GM18870 (cell line): ENCODE results near the gene HBE1.
"Not testable (repeated sequence)": the region's sequence is repeated elsewhere in the genome, so short reads cannot be mapped to it uniquely, and the experiment has no call there.

Experiments used
- ATAC-seq: cut with Tn5 transposase; IDR thresholded peaks from one replicate; pipeline ENCODE4 v1.9.1; 2021; ENCODE audit warnings: moderate library complexity; ENCODE audit not compliant: unreplicated experiment

The HBE1 gene

DNA sequence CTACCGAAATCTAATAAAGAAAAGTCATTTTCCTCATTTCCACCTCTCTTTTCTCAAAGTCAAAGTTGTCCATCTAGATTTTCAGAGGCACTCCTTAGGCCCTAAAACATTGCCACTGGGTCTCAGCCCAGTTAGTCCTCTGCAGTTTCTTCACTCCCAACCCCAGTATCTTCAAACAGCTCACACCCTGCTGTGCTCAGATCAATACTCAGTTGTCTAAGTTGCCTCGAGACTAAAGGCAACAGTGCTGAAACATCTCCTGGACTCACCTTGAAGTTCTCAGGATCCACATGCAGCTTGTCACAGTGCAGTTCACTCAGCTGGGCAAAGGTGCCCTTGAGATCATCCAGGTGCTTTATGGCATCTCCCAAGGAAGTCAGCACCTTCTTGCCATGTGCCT is 15.7 kb downstream of the HBE1 start:
- not testable (repeated sequence) for ATAC-seq

DNA sequence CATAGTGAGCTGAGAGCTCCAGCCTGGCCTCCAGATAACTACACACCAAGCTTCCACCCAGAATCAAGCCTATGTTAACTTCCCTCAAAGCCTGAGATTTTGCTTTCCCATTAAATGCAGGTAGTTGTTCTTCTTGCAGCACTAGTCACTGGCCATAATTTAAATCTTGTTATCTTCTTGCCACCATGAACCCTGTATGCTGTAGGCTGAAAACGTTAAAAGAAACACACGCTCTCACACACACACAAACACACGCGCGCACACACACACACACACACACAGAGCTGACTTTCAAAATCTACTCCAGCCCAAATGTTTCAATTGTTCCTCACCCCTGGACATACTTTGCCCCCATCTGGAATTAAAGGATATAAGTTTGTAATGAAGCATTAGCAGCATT is 16.3 kb downstream of the HBE1 start:
- ATAC-seq: not testable (repeated sequence)

DNA sequence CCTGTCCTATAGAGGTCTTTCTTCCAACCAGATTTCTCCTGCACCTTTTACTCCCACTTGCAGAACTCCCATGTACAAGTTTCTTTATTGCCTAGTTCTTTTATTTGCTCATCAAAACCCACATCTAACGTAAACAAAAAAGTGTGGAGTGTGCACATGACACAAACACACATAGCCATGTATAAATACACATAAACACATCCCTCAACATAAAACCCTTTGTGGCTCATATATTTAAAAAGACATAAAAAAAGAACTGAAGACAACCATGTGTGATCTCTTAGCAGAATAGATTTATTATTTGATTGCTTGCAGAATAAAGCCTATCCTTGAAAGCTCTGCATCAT is 16.9 kb downstream of the HBE1 start:
- no peak for ATAC-seq

DNA sequence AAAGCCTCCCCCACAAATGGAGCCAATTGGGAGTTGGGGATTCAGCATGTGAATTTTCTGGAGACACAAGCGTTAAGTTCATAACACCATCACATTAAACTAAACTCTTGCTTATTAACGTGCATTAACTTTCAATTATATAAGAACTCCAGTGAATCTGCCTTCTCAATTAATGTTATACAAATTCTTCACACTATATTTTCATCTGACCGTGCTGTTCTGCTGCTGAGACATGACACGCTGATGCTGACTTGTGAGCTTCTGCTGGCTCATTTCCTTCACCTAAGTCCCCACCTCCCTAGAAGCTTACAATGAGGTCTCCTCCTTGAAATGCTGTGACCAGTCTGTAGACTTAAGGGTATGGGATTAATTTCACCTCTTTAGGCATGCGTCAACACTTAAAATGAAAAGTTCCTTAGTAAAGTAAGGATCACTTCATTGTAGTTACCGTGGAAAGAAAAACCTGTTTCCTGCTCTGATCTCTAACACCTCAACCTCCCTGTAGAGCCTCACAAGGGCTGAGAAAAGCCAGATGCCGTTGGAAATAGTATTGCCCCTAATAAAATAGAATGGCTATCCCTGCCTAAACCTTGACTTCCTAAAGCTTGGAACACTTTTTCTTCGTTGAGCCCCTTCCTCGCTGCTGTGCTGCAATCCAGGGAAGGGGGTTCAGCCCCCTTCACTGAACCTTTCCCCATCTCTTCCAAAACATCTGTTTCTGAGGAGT is 17.4 kb downstream of the HBE1 start:
- no peak for ATAC-seq

DNA sequence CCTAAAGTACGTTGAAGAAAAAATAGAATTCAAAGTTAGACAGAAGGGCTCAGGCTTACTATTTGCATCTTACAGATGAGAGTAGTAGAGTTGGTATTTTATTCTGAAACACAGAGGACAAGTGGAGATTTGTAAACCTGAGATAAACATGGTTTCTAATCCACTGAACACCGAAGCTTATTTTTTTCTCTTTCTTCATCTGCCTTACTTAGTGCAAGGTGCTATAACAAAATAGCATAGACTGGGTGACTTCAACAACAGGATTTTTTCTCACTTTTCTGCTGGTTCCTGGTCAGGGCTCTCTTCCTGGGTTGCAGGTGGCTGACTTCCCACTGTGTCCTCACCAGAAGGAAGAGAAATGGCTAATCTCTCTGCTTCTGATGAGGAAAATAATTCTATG is 18.0 kb downstream of the HBE1 start:
- no peak for ATAC-seq

DNA sequence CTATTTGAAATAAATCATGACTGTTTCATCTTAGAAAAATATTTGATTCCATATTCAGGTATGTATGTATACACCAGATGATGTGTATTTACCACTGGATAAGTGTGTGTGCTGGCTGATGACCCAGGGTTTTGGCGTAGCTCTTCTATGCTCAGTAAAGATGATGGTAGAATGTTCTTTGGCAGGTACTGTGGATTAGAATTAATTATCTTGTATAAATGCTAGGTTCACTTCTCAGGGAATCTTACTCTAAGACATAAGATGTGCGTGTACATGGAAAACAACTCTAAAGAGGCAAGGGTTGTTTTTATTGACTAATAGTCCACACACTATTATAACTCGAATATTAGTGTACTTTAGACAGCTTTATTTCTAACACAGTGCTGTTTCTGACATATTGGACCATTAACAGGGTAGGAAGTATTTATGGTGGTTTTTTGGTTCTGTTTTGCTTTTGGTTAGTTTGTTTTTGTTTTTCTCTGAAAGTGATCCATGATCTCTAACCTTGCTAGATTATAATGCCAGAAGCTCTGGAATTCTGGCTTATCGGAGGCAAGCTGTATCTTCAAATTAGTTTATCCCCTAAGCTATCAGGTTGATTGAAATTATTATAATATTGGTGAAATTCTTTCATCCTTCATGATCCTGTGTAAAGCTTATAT is 19.1 kb downstream of the HBE1 start:
- ATAC-seq: no peak

DNA sequence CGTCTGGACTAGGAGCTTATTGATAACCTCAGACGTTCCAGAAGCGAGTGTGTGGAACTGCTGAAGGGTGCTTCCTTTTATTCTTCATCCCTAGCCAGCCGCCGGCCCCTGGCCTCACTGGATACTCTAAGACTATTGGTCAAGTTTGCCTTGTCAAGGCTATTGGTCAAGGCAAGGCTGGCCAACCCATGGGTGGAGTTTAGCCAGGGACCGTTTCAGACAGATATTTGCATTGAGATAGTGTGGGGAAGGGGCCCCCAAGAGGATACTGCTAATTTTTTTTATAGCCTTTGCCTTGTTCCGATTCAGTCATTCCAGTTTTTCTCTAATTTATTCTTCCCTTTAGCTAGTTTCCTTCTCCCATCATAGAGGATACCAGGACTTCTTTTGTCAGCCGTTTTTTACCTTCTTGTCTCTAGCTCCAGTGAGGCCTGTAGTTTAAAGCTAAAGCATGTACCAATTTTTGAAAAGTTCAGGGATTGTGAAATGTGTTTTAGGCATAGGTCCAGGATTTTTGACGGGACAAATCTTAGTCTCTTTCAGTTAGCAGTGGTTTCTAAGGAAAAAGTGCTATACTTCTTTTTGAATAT is 19.8 kb downstream of the HBE1 start, which contains the start of gene HBG1:
Gene HBG1, minus strand, starts transcription at position 51 of the 590 bp plus-strand sequence. CDS start 53 bp downstream, outside the sequence.
- ATAC-seq: not testable (repeated sequence)

DNA sequence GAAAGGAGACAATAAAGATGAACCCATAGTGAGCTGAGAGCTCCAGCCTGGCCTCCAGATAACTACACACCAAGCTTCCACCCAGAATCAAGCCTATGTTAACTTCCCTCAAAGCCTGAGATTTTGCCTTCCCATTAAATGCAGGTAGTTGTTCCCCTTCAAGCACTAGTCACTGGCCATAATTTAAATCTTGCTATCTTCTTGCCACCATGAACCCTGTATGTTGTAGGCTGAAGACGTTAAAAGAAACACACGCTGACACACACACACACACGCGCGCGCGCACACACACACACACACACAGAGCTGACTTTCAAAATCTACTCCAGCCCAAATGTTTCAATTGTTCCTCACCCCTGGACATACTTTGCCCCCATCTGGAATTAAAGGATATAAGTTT is 21.2 kb downstream of the HBE1 start:
- not testable (repeated sequence) for ATAC-seq

DNA sequence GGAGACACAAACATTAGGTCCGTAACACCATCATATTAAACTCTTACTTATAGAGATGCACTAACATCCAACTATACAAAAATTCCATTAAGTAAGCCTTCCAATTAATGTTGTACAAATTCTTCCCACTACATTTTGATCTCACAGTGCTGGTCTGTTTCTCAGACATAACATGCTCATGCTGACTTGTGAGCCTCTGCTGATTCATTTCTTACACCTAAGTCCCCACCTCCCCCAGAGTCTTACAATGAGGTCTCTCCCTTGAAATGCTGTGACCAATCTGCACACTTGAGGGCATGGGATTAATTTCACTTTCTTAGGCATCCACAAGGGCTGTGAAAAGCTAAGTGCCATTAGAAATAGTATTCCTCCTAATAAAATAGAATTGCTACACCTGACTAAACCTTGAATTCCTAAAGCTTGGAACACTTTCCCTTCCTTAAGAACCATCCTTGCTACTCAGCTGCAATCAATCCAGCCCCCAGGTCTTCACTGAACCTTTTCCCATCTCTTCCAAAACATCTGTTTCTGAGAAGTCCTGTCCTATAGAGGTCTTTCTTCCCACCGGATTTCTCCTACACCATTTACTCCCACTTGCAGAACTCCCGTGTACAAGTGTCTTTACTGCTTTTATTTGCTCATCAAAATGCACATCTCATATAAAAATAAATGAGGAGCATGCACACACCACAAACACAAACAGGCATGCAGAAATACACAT is 22.1 kb downstream of the HBE1 start:
- ATAC-seq: no peak

DNA sequence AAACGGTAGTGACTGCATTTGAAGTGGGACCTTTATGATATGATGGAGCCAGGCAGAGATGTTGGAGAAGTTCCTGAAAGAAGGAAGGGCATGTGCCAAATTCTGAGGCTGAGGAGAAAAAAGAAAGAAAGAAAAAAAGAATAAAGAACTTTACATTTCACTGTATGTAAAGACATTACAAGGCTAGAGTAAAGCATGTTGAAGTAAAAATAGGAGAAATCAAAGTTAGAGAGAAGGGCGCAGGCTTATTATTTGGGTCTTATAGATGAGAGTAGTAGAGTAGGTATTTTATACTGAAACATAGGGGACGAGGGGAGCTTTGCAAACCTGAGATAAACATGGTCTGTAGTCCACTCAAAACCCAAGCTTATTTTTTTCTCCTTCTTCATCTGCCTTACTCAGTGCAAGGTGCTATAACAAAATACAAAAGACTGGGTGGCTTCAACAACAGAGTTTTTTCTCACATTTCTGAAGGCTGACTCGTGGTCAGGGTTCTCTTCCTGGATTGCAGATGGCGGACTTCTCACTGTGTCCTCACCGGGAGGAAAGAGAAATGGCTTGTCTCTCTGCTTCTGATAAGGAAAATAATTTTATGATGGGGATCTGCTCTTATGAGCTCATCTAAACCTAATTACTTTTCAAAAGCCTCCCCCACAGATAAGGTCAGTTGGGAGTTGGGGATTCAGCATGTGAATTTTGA is 22.8 kb downstream of the HBE1 start:
- no peak for ATAC-seq

DNA sequence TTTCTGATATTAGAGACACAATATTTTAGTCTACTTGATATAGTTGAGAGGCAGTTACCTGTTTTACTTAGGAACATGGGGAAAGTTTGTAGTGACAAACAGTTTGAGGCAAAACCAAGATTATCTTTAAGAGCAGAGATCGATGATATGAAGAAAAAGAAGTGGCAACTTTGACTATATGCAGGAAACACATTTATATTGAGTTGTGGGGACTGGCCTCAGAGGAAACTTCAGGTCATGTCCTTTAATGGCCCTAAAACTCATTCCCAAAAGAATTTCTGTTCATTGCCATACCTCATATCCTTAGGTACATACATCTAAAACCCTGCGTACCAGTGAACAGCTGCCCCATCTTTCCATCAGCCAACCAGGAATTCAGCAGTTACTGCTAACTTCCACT is 24.6 kb downstream of the HBE1 start:
- no peak for ATAC-seq

DNA sequence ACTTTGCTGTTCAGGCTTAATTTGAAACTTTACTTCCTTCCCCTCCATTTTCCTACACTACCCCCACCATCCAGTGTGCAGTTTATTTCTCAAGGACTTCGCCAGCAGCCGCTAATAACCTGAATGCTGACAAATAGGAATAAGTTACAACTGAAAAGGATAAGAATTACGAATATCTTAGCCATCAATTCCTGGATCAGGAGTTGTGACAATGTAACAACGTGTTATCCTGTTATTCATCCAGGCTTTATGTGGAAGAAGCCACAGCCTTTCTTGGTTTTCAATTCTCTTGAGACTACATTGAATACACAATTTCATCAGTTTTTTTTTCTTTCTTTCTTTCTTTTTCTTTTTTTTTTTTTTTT is 25.9 kb downstream of the HBE1 start:
- ATAC-seq: no peak

DNA sequence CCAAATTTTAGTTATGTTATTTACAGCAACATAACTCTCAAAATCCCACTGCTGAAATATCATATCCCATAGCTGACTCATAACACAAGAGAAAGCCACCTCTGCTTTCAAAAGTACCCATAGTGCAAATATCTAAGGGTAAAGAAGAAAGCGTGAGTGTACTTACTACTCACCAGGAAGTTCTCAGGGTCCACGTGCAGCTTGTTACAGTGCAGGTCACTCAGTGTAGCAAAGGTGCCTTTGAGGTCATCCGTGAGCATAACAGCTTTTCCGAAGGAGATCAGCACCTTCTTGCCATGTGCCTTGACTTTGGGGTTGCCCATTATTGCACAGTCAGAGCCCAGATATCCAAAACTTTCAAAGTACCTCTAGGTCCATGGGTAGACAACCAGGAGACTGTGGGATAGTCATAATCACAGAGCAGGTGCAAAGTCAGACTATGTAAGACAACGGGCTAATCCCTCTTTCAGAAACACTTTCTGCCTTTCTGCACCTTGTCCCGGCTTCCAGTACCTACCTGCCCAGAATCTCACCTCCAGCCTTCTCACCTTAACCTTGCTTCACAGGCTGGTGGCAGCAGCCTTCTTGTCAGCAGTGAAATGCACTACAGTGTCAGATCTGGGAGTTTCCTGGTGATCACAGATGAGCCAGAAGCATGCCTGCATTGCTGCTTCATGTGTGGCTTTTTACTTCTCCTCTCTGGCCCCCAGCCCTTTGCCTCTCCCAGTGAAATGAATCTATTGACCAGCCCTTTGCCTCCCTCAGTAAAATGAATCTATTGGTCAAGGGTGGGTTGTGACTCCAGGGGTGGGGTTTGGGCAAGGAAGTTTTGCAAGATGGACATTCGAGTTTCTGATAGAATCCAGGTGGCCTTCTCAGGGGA is 26.6 kb downstream of the HBE1 start:
- ATAC-seq: peak; percentile 64

DNA sequence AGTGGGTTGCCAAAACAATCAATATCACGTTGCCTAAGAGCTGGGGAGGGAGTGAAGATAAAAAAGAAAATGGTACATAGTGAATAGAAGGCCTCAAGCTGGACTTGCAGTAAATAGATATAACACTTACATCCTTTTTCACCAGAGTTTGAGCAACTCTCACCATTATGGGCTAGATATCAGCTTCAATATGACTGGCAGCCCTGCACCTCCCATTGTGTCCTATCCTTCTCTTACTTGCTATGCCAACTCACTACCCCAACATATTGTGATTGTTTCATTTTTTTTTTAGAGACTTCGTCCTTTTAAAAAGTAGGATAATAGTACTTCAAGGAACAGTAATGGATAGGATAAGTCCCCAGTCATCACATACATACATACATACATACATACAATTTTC is 27.5 kb downstream of the HBE1 start:
- ATAC-seq: no peak

DNA sequence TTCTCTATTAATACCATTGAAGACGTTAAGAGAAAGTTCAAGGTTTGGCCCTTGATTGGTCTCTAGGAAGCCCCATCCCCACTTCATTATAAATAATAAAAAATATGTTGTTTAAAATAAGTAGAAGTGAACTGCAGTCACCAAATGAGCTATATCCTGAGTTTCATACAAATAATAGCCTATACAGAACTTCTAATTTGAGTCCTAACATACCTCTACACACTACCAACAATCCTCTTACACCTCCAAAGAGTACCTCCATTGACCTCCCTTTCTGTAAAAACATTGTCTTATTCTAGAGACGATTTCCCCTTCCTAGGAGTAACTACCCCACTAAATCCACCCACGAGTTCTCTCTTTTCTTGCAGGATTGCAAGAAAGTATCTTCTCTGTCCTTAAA is 28.3 kb downstream of the HBE1 start:
- ATAC-seq: no peak

DNA sequence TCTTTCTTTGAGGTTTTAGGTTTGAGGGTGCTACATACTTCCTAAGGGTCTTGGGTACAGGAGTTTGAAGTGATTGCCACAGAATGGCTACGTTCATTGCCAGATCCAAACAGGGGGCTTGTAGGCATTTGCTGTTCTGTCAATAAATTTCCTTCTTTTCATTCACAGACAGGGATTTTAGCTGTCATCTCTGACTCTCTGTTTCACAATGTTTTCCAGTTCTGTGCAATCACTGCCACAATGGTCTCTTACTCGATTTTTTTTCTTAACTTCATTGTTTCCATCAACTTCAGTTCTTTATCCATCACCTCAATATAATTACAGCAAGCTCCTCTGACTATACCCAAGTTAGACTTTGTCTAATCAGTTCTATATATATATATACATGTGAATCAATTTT is 29.3 kb downstream of the HBE1 start:
- ATAC-seq: no peak

DNA sequence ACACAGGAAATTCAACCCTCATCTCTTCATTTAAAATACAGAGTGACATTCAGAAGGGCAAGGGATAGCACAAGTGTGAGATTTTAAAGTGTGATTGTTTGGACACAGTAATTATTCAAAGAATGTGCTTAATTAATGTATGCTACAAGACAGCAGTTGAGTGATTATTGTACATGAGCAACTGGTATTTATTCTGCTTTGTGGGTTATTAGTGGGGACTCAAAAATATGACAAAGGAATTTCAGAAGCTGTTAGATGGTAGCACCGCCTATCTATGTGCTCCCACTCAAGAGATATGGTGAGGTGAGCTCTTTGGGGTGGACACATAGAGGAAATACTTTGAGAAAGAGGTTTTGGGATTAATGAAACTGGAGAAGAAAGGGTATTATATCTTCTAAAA is 29.7 kb downstream of the HBE1 start:
- ATAC-seq: no peak

DNA sequence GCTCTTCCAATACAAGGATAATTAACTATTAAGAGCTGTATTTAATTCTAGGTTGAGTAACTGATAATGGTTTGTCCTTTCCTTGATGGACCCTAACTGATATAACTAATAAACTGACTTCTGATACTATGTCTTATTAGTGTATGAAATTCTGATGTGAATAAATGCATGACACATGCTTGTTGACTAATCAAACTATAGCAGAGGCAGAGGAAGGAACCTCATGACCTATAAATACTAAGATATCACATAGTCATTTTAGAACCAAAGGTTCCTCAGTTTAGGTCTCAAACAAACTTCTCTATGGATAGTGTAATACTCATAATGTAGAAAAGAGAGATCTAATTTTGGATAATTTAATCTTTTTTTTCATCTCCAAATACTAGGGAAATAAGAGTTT is 30.7 kb downstream of the HBE1 start:
- no peak for ATAC-seq

DNA sequence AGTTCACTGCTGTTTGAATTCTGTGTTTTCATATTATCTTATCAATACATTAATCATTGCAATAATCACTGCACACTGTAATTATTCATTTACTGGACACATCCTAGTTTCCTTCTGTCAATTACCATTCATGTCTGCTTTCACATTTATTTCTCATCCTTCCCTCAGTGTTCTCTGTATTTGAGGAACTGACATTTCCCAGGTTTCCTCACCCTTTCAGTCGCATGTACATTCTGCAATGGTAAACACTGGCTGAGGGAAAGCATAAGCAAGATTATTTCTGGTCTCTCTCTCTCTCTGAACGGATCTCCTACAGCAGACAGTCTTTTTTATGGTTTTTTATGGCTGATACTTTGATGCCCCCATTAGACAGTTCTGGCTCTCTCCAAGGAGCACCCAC is 31.3 kb downstream of the HBE1 start:
- no peak for ATAC-seq

DNA sequence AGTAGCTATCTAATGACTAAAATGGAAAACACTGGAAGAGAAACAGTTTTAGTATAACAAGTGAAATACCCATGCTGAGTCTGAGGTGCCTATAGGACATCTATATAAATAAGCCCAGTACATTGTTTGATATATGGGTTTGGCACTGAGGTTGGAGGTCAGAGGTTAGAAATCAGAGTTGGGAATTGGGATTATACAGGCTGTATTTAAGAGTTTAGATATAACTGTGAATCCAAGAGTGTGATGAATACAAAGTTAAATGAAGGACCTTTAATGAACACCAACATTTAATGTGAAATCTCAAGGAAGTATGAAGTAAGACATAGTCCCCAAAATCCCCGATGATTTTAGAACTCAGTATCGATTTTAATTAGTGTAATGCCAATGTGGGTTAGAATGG is 32.3 kb downstream of the HBE1 start:
- ATAC-seq: no peak
